Peyer's patch (tissue), 4 donors: ENCODE data around the gene TMEM222.

Experiments
- CTCF ChIP-seq, 6 experiments: fragments of 450-650 bp in 4 of 6; fragments of 200-600 bp in 2 of 6; sonication (generic) in 1 of 6; IDR thresholded peaks; one replicate each; pipeline ENCODE4 v1.5.1; 2017 to 2019; ENCODE audit warnings: antibody characterized with exemption in 6 of 6, mild to moderate bottlenecking in 3 of 6, moderate library complexity in 1 of 6
- POLR2A ChIP-seq, 2 donors: fragments of 450-650 bp; IDR thresholded peaks; one replicate each; pipeline ENCODE4 v1.5.1; 2017; ENCODE audit warnings: antibody characterized with exemption in 2 of 2, mild to moderate bottlenecking in 2 of 2, moderate library complexity in 2 of 2

GRCh38 chr1:27380766-27381733, 59.1 kb downstream of the TMEM222 start:
- TF ChIP-seq POLR2A (IDR thresholded peaks at IDR 0.05) (no peak), CTCF (IDR thresholded peaks at IDR 0.05) (no peak)
